ENCODE measurements around the gene COA3.

GRCh38 chr17:42767512-42767911 lies 31.0 kb downstream of the COA3 start:
- TF ChIP-seq POLR2A (IDR thresholded peaks at IDR 0.05; ENCODE audit: extremely low read depth, insufficient read length), result no peak
- no peak for TF ChIP-seq CTCF (IDR thresholded peaks at IDR 0.05; ENCODE audit: low read depth, low read length)
- TF ChIP-seq MAX (IDR thresholded peaks at IDR 0.05; ENCODE audit: low read depth, low read length), result no peak

All from NB4 (cell line).